HEK293 (cell line): Measurements from ENCODE around the gene PKLR.

Experiments used
- ZNF214 ChIP-seq: fragments of 450-650 bp; formaldehyde crosslinking; IDR thresholded peaks from 2 replicates; pipeline ENCODE4 v1.5.1; 2017; ENCODE audit warnings: missing biosample characterization, mild to moderate bottlenecking, missing genetic modification characterization, borderline replicate concordance
- ZNF26 ChIP-seq: fragments of 450-650 bp; formaldehyde crosslinking; IDR thresholded peaks from 2 replicates; pipeline ENCODE4 v1.5.1; 2016; ENCODE audit warnings: missing biosample characterization, missing genetic modification characterization
- ZNF654 ChIP-seq: fragments of 450-650 bp; formaldehyde crosslinking; IDR thresholded peaks from 2 replicates; pipeline ENCODE4 v1.5.1; 2016; ENCODE audit warnings: low read depth, missing biosample characterization, missing genetic modification characterization
- TF ChIP-seq, protein P1 (sequence below): fragments of 450-650 bp; formaldehyde crosslinking; IDR thresholded peaks from 2 replicates; pipeline ENCODE4 v1.5.1; 2016; ENCODE audit warnings: missing biosample characterization, missing genetic modification characterization
- TF ChIP-seq, protein P2 (sequence below): sonication (generic); formaldehyde crosslinking; IDR thresholded peaks from 2 replicates; pipeline ENCODE4 v1.8.1; 2022; ENCODE audit warnings: mild to moderate bottlenecking, moderate library complexity, missing genetic modification reagents

DNA sequence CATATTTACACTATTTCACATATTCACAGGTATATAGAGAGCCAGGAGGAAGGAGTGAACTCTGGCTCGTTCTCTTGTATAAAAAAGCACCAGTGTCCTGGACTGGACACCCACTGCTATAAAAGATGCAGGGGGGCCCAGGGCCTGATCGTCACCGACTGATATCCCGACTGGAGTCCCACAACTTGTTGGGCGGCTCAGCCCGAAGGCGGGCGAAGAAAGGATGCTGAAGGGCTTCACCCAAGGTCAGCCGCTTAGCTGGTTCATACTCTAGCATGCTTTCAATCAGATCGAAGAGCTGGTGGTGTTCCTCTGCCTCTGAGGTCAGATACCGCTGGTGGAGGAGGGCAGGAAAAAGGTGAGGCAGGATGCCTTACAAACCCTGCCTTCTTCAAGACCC lies 38.2 kb downstream of the PKLR start:
- TF ChIP-seq, protein P1, sequence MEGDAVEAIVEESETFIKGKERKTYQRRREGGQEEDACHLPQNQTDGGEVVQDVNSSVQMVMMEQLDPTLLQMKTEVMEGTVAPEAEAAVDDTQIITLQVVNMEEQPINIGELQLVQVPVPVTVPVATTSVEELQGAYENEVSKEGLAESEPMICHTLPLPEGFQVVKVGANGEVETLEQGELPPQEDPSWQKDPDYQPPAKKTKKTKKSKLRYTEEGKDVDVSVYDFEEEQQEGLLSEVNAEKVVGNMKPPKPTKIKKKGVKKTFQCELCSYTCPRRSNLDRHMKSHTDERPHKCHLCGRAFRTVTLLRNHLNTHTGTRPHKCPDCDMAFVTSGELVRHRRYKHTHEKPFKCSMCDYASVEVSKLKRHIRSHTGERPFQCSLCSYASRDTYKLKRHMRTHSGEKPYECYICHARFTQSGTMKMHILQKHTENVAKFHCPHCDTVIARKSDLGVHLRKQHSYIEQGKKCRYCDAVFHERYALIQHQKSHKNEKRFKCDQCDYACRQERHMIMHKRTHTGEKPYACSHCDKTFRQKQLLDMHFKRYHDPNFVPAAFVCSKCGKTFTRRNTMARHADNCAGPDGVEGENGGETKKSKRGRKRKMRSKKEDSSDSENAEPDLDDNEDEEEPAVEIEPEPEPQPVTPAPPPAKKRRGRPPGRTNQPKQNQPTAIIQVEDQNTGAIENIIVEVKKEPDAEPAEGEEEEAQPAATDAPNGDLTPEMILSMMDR (tag by site-specific recombination), result no peak
- no peak for TF ChIP-seq ZNF26 (tag by site-specific recombination)
- TF ChIP-seq ZNF654 (tag by site-specific recombination), result no peak
- TF ChIP-seq ZNF214 (tag by site-specific recombination), result no peak
- TF ChIP-seq, protein P2, sequence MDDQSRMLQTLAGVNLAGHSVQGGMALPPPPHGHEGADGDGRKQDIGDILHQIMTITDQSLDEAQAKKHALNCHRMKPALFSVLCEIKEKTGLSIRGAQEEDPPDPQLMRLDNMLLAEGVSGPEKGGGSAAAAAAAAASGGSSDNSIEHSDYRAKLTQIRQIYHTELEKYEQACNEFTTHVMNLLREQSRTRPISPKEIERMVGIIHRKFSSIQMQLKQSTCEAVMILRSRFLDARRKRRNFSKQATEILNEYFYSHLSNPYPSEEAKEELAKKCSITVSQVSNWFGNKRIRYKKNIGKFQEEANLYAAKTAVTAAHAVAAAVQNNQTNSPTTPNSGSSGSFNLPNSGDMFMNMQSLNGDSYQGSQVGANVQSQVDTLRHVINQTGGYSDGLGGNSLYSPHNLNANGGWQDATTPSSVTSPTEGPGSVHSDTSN, result no peak
